Prostate gland (tissue), 2 donors: ENCODE measurements around the gene DCAF11. TPM values are rescaled to one million over a fixed set of nuclear protein-coding genes. Genes with fewer than 3 reads are reported as not detected.
A peak's percentile ranks its signal among the peaks of the same experiment; 100 is the strongest.

Experiments
- DNase-seq: peaks from one replicate; pipeline ENCODE4 v3.0.0-alpha.2; 2019; ENCODE audit warnings: low spot score
- H3K27ac ChIP-seq, 2 donors: fragments of 200-600 bp; sonication (generic); 2 replicates each; pipeline ENCODE4 v1.5.1; 2017 to 2019
- H3K27me3 ChIP-seq: fragments of 200-600 bp; sonication (generic); replicated peaks from 2 replicates; pipeline ENCODE4 v1.5.1; 2019; ENCODE audit not compliant: insufficient read depth
- H3K36me3 ChIP-seq, 2 donors: fragments of 200-600 bp; sonication (generic); 1 replicate in 1 of 2; 2 replicates in 1 of 2; pipeline versions ENCODE4 v1.5.1 to v1.8.1; 2017 to 2019
- H3K4me1 ChIP-seq: fragments of 200-600 bp; sonication (generic); replicated peaks from 2 replicates; pipeline ENCODE4 v1.5.1; 2019
- H3K4me3 ChIP-seq, 2 donors: fragments of 200-600 bp; sonication (generic); 2 replicates each; pipeline ENCODE4 v1.5.1; 2017 to 2019
- H3K9me3 ChIP-seq: fragments of 200-600 bp; sonication (generic); 2 replicates; pipeline ENCODE4 v1.5.1; 2017
- POLR2A ChIP-seq: fragments of 450-650 bp; IDR thresholded peaks from one replicate; pipeline ENCODE4 v1.6.1; 2016; ENCODE audit warnings: antibody characterized with exemption, mild to moderate bottlenecking
- POLR2AphosphoS5 ChIP-seq: sonication (generic); formaldehyde crosslinking; IDR thresholded peaks from one replicate; pipeline ENCODE4 v1.6.1; 2017; ENCODE audit warnings: antibody characterized with exemption
- WGBS: methylation state at CpG from one replicate; pipeline ENCODE4 v1.1.5; 2018; 5-methylcytosine and 5-hydroxymethylcytosine counted together
- intact Hi-C: fragments of 100-400 bp; cut with DNase I; formaldehyde crosslinking; loops from one replicate; pipeline ENCODE4 v1.14.2; 2022
- total RNA-seq, 2 donors: library from RNA; depleted of rRNA; stranded (reverse); fragments of >200 nt; gene quantifications; one replicate each; pipeline ENCODE4 v1.1.0, GENCODE V29; 2016
- TF ChIP-seq, protein P1 (sequence below), 4 experiments: fragments of 200-600 bp in 2 of 4; fragments of 450-650 bp in 2 of 4; sonication (generic) in 2 of 4; IDR thresholded peaks; 1 replicate in 3 of 4; 2 replicates in 1 of 4; pipeline ENCODE4 v1.5.1; 2016 to 2019; ENCODE audit warnings: antibody characterized with exemption in 4 of 4, mild to moderate bottlenecking in 2 of 4, moderate library complexity in 2 of 4

The DCAF11 gene
- total RNA-seq, 2 donors from 2014 or later = 111 to 115 TPM

DNA sequence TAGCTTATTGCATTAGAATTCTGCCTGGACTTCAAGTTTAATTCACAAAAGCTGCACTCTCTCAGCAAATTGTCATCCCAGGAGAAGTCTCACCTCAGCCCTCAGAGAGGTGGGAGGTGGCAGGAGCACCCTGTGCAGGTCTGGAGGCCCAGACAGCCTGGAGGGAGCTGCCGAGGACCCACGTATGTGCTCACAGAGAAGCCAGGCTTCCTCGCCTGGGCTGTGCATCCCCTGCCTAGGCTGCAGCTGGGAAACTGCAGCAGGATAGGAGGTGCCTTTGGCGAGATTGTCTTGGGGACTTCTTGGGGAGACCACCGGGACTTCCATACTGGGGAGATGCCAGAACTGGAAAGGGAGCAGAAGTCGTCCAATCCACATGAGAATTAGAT, 34.4 kb upstream of the DCAF11 start:
- intact Hi-C loops = no loop called here
- DNase-seq = no peak
- Histone ChIP-seq H3K27me3 (no peaks in the 10 kb centered on the region), H3K27ac (peak overlapping the region in 1 of 2 donors; percentile 72), H3K9me3 (no peaks in the 10 kb centered on the region), H3K4me1 (peaks cover 4% of the 10 kb centered on the region), H3K36me3 (no peaks in the 10 kb centered on the region), H3K4me3 (no peak overlapping the region)
- WGBS = 81% methylated on average over 6 of the region's 6 CpGs
- no peak for TF ChIP-seq POLR2A
- TF ChIP-seq, protein P1, sequence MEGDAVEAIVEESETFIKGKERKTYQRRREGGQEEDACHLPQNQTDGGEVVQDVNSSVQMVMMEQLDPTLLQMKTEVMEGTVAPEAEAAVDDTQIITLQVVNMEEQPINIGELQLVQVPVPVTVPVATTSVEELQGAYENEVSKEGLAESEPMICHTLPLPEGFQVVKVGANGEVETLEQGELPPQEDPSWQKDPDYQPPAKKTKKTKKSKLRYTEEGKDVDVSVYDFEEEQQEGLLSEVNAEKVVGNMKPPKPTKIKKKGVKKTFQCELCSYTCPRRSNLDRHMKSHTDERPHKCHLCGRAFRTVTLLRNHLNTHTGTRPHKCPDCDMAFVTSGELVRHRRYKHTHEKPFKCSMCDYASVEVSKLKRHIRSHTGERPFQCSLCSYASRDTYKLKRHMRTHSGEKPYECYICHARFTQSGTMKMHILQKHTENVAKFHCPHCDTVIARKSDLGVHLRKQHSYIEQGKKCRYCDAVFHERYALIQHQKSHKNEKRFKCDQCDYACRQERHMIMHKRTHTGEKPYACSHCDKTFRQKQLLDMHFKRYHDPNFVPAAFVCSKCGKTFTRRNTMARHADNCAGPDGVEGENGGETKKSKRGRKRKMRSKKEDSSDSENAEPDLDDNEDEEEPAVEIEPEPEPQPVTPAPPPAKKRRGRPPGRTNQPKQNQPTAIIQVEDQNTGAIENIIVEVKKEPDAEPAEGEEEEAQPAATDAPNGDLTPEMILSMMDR (IDR thresholded peaks at IDR 0.05) = no peak
- TF ChIP-seq POLR2AphosphoS5 = no peak

DNA sequence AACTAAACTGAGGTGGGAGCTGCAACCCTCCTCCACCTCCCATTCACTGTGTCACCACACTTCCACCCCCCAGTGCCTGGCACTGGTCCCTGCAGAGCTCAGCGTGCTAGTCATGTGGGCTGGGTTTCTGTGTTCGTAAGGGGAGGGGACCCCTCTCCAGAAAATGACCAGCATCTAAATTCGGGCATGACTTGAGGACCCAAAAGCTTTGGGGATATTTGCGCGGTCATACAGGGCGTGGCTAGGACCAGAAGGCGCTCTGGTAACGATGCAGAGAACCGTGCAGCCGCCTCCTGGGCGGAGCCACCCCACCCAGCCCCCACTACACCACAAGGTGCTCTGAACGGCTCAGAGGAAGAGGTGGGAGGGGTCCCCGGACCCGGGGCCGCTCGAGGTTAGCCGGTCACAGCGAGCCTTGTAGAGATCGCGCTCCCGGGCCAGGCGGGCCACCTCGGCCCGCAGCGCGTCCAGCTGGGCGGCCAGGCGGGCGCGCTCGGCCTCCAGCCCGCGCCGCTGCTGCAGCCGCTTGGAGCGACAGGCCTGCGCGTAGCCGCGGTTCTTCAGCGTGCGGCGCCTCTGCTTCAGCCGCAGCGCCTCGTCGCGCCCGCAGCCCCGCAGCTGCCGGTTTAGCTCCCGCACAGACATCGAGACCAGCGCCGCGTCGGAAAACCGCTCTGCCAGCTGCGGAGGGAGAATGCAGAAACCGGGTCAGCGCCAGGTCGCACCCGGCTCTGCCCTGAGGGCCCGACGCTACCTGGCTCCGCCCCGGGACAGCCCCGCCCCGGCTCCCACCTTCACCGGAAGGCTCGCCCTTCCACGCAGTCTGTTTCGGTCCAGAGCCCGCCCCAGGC, 33.5 kb upstream of the DCAF11 start:
- TF ChIP-seq POLR2AphosphoS5 (peak; percentile 25), POLR2A (no peak)
- TF ChIP-seq, protein P1 (IDR thresholded peaks at IDR 0.05) = no peak
- H3K4me3 ChIP-seq = peak overlapping the region; percentile 47 to 59
- peak; percentile 54 for DNase-seq
- no peaks in the 10 kb centered on the region for H3K36me3 ChIP-seq
- peak overlapping the region; percentile 59 to 72 for H3K27ac ChIP-seq
- intact Hi-C loops = no loop called here
- H3K27me3 ChIP-seq = no peaks in the 10 kb centered on the region
- H3K4me1 ChIP-seq = peaks cover 4% of the 10 kb centered on the region
- under 1% methylated on average over 35 of the region's 74 CpGs for WGBS
- H3K9me3 ChIP-seq = no peaks in the 10 kb centered on the region

GRCh38 chr14:24081739-24082211, 32.8 kb upstream of the DCAF11 start:
- peaks cover 4% of the 10 kb centered on the region for H3K4me1 ChIP-seq
- H3K4me3 ChIP-seq = peak overlapping the region; percentile 47 to 59
- no peaks in the 10 kb centered on the region for H3K27me3 ChIP-seq
- TF ChIP-seq, protein P1 (IDR thresholded peaks at IDR 0.05) = no peak
- TF ChIP-seq POLR2A (no peak), POLR2AphosphoS5 (no peak)
- H3K27ac ChIP-seq = peak overlapping the region; percentile 59 to 72
- DNase-seq = no peak
- WGBS = 19% methylated on average over 26 of the region's 26 CpGs
- H3K9me3 ChIP-seq = no peaks in the 10 kb centered on the region
- no peaks in the 10 kb centered on the region for H3K36me3 ChIP-seq
- intact Hi-C loops = no loop called here

DNA sequence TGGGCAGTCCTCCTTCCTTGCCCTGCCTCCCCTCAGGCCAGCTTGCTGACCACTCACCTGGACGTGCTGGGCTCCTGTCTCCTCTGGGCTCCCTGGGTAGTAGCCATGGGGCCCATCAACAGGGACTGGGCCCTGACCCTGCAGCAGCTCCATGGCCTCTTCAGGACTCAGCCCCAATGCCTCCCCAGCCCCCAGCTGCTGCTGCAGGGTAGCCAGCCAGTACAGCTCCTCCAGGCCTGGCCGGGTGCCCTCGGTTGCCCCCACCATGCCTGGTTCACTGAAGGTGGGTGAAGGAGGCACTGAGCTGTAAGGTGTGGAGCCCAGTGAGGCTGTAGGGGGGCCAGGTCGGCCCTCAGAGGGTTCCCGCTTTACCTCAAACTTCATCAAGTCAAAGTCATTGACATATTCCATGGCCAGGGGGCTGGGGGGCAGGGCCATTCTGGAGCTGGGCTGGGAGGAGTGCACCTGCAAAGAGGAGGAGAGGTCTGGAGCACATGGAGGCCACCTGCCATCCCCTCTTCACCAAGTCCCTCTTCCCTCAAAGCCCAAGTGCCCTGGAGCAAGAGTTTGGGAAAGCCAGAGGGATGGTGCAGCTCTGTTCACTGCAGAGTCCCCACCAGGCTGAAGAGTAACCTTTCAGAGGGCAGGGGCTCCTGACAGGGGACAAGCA, 32.0 kb upstream of the DCAF11 start:
- H3K4me3 ChIP-seq = no peak overlapping the region
- 91% methylated on average over 5 of the region's 5 CpGs for WGBS
- H3K36me3 ChIP-seq = no peaks in the 10 kb centered on the region
- TF ChIP-seq, protein P1 (IDR thresholded peaks at IDR 0.05) = no peak
- TF ChIP-seq POLR2A (no peak), POLR2AphosphoS5 (no peak)
- H3K27ac ChIP-seq = no peak overlapping the region
- no peaks in the 10 kb centered on the region for H3K27me3 ChIP-seq
- peaks cover 4% of the 10 kb centered on the region for H3K4me1 ChIP-seq
- no peaks in the 10 kb centered on the region for H3K9me3 ChIP-seq
- intact Hi-C loops = no loop called here
- DNase-seq = no peak
